GM21390 (cell line): ENCODE measurements around the gene HS3ST3B1.

Experiments used
- ATAC-seq: cut with Tn5 transposase; IDR thresholded peaks from one replicate; pipeline ENCODE4 v1.9.1; 2021; ENCODE audit not compliant: unreplicated experiment

The HS3ST3B1 gene

GRCh38 chr17:14351493-14351892 is 50.6 kb downstream of the HS3ST3B1 start:
- ATAC-seq, result peak; percentile 86

- no peak for ATAC-seq
Observed at GRCh38 chr17:14352136-14352535, 51.3 kb downstream of the HS3ST3B1 start.

GRCh38 chr17:14353861-14354474 is 53.1 kb downstream of the HS3ST3B1 start:
- ATAC-seq, result no peak

- no peak for ATAC-seq
Observed at GRCh38 chr17:14354807-14355206, 53.9 kb downstream of the HS3ST3B1 start.

DNA sequence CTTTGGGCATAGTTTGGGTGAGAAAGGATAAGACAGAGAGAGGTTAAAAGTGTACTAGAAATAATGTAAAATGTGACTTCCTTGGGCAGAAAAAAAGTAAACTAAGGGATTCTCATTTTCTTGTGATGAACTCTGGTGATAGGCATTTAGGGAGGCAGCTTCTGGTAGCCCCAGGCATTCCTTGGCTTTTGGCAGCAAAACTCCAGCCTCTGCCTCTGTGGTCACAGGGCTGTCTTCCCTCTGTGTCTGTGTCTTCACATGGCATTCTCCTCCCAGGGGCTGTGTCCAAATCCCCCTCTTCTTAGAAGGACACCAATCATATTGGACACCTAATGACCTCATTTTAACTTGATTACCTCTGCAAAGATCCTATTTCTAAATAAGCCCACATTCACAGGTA is 54.7 kb downstream of the HS3ST3B1 start:
- ATAC-seq, result no peak

GRCh38 chr17:14359163-14360020 is 58.5 kb downstream of the HS3ST3B1 start:
- peak; percentile 98 for ATAC-seq

GRCh38 chr17:14360856-14361255 is 60.0 kb downstream of the HS3ST3B1 start:
- ATAC-seq, result no peak

- no peak for ATAC-seq
Observed at GRCh38 chr17:14361470-14361869, 60.6 kb downstream of the HS3ST3B1 start.

GRCh38 chr17:14361945-14362508 is 61.1 kb downstream of the HS3ST3B1 start:
- no peak for ATAC-seq

- no peak for ATAC-seq
Observed at GRCh38 chr17:14366199-14366598, 65.3 kb downstream of the HS3ST3B1 start.

GRCh38 chr17:14372461-14372860 is 71.6 kb downstream of the HS3ST3B1 start:
- no peak for ATAC-seq

GRCh38 chr17:14372905-14373613 is 72.2 kb downstream of the HS3ST3B1 start:
- ATAC-seq, result no peak

- ATAC-seq, result no peak
Observed at GRCh38 chr17:14373614-14374259, 72.9 kb downstream of the HS3ST3B1 start.

DNA sequence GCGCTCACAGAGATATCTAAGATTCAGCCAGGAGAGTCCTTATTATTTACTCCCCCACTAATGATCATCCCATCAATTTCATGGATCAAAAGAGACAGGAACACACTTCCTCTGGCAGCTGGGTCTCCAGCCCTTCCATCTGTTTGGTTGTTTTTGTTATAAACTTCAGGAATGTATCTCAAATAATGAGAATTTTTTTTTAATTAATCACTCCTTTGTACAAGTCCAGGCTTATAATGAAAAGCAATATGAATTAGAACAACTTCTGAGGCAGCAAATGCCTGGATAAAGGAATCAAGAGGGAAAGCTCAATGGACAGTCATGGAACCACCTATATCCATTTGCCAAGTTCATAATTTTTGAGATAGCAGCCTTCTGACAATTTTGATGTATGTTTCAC is 73.4 kb downstream of the HS3ST3B1 start:
- ATAC-seq, result no peak

- no peak for ATAC-seq
Observed at GRCh38 chr17:14376666-14377065, 75.8 kb downstream of the HS3ST3B1 start.

- ATAC-seq, result no peak
Observed at GRCh38 chr17:14381606-14382005, 80.7 kb downstream of the HS3ST3B1 start.

DNA sequence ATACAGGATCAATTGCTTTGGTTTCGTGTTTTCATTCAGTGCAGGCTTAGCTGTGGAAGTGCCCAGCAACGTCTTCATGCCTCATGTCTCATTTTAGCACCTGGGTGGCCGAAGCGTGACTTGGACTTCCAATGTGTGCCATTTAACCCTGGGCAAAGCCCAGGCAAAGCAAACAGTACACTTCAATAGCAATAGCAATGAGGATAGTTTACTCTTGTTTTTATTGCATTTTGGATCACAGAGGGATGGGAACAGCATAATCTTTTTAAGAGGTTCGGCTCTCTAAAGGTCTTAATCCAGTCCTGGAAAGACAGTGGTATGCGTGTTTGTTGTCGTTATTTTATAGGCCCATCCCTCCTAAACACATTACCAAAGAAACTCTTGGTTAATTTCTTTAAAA is 86.2 kb downstream of the HS3ST3B1 start:
- no peak for ATAC-seq

- no peak for ATAC-seq
Observed at GRCh38 chr17:14389681-14390080, 88.8 kb downstream of the HS3ST3B1 start.

- ATAC-seq, result no peak
Observed at GRCh38 chr17:14393723-14394122, 92.8 kb downstream of the HS3ST3B1 start.

GRCh38 chr17:14395255-14395654 is 94.4 kb downstream of the HS3ST3B1 start:
- ATAC-seq, result no peak

GRCh38 chr17:14396547-14396946 is 95.7 kb downstream of the HS3ST3B1 start:
- no peak for ATAC-seq
